Renal cortex interstitium (tissue), 11 donors: ENCODE measurements around the gene KRTAP9-6. TPM values are rescaled to one million over a fixed set of nuclear protein-coding genes. Genes with fewer than 3 reads are reported as not detected.
"Not testable (repeated sequence)": the region's sequence is repeated elsewhere in the genome, so short reads cannot be mapped to it uniquely, and the experiment has no call there.

Experiments used
- DNase-seq, 11 donors: peaks; one replicate each; pipeline ENCODE4 v3.0.0-alpha.2; 2013; ENCODE audit warnings: low read depth in 9 of 11, low spot score in 4 of 11; ENCODE audit errors: extremely low read depth in 1 of 11
- polyA plus RNA-seq, 3 donors: library from polyadenylated mRNA; unstranded; fragments of 120-200 nt; gene quantifications; one replicate each; pipeline ENCODE4 v1.2.1, GENCODE V29; 2013; ENCODE audit not compliant: insufficient read length in 3 of 3

Gene KRTAP9-6
- polyA plus RNA-seq, 3 donors, result 0.19 TPM; not detected in 2

DNA sequence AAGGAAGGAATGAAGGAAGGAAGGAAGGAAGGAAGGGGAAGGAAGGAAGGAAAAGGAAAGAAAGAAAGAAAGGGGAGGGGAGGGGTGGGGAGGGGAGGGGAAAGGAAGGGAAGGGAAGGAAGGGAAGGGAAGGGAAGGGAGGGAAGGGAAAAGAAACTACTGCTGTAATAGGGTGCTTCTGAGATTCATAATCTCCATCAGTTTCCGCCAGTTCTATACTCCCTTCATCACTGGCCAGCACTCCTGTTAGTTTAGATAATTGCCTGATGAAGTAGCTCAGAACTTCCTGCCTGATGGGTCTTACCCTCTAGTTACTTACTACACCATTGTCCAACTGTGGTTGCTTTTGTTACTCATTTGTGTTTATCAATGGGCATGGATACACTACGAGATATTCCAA lies 2.0 kb upstream of the KRTAP9-6 start:
- DNase-seq, result no peak

DNA sequence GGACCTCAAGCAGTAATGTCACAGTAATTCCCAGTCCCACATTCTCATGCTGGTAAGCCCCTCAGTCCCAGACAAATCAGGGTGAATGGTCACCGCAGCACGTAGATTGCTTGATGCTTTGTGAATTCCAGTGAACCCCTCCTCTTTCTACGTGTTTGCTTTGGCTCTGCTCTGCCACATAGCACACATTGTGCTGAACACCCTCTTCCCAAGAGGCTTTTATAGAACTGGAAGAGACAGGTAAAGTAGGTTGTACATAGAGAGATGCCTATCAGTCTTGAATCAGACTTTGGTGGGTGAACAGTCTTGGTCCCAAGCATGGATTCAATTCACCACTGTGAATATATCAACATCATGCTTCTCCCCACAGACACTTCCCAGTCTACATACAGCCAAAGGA lies 579 bp upstream of the KRTAP9-6 start:
- DNase-seq, result no peak

GRCh38 chr17:41267711-41268110 lies 2.5 kb downstream of the KRTAP9-6 start:
- no peak for DNase-seq

GRCh38 chr17:41271323-41271722 lies 6.1 kb downstream of the KRTAP9-6 start:
- DNase-seq, result not testable (repeated sequence)

GRCh38 chr17:41271858-41272257 lies 6.7 kb downstream of the KRTAP9-6 start:
- DNase-seq, result no peak

- DNase-seq, result not testable (repeated sequence)
These were observed 10.5 kb downstream of the KRTAP9-6 start, which contains the start of gene KRTAP9-7 for GRCh38 chr17:41275648-41276190. TSS of gene KRTAP9-7 (plus strand) at chr17:41275698. CDS start at chr17:41275698, 0 bp downstream.

GRCh38 chr17:41278176-41278955 lies 13.2 kb downstream of the KRTAP9-6 start:
- DNase-seq, result no peak

DNA sequence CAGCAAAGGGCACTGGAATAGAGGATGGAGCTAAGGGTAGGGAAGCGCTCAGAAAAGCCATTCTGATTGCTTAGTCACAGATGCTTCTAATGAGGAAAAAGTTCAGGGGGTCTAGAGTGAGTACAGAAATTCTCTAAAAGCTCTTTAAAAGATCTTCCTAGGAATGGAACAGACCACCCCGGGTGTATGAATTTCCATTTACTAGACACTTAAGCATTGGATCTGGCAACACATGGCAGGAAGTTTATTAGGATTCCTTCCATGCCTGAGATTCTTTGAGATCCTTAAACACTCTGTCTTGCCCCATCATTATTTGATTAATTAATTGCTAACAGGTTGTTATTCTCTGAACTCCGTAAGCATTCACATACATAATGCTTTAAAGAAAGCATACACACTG lies 18.9 kb downstream of the KRTAP9-6 start:
- DNase-seq, result no peak

DNA sequence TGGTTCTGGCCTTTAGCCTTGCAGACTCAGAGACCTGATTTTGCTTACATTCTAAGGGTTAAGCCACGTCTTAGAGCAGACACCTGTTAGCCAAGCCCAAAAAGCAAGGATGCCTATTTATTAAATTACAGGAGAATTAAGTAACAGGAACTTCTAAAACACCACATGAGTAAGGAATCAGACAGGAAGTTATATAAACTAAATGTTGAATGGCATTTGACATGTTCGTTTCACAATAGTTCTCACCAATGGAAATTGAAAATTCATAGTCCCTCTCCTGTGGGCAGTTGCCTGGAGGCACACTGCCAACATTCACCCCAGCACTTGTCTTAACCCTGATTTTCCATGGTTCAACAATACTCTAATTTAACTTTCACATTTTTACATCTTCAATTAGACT lies 19.4 kb downstream of the KRTAP9-6 start:
- DNase-seq, result no peak

- no peak for DNase-seq
These were observed 21.9 kb downstream of the KRTAP9-6 start for GRCh38 chr17:41287050-41287449.

DNA sequence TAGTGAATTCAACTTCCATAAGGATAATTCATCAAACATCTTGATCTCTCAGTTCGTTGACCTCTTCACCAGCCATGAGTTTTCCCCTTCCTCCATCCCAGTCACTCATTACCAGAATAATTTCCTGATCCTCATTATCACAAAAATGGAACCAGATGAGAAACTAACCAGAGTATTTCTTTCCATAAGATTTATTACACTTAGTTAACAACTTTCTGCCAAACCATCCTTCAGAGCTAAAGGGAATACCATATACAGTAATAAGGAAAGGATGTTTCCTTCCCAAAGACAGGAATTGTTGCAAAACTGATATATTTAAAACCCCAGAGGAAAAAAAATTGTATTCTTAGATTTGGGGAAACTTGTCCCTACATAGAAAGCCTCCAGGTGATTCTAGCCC lies 28.8 kb downstream of the KRTAP9-6 start:
- no peak for DNase-seq

- DNase-seq, result no peak
These were observed 31.7 kb downstream of the KRTAP9-6 start for GRCh38 chr17:41296846-41297245.

DNA sequence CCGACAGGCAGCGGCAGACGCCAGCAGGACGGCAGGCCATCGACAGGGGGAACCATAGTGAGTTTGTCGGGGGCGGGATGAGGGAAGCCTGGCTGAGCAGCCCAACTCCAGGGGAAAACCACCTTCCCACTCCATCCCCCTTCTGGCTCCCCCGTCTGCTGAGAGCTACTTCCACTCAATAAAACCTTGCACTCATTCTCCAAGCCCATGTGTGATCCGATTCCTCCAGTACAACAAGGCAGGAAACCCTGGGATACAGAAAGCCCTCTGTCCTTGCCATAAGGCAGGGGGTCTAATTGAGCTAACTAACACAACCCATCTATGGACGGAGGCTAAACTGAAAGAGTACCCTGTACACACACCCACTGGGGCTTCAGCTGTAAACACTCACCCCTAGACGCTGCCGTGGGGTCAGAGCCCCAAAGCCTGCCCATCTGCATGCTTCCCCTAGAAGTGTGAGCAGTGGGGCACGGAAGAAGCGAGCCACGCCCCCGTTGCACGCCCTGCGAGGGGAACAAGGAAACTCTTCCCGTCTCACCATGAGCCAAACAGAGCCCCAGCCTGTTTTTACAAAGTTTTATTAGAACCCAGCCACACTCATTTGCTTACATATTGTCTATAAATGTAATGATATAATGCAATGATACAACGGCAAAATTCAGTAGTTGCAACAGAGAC lies 33.4 kb downstream of the KRTAP9-6 start:
- DNase-seq, result no peak

- DNase-seq, result no peak
These were observed 36.1 kb downstream of the KRTAP9-6 start for GRCh38 chr17:41301204-41301790.

DNA sequence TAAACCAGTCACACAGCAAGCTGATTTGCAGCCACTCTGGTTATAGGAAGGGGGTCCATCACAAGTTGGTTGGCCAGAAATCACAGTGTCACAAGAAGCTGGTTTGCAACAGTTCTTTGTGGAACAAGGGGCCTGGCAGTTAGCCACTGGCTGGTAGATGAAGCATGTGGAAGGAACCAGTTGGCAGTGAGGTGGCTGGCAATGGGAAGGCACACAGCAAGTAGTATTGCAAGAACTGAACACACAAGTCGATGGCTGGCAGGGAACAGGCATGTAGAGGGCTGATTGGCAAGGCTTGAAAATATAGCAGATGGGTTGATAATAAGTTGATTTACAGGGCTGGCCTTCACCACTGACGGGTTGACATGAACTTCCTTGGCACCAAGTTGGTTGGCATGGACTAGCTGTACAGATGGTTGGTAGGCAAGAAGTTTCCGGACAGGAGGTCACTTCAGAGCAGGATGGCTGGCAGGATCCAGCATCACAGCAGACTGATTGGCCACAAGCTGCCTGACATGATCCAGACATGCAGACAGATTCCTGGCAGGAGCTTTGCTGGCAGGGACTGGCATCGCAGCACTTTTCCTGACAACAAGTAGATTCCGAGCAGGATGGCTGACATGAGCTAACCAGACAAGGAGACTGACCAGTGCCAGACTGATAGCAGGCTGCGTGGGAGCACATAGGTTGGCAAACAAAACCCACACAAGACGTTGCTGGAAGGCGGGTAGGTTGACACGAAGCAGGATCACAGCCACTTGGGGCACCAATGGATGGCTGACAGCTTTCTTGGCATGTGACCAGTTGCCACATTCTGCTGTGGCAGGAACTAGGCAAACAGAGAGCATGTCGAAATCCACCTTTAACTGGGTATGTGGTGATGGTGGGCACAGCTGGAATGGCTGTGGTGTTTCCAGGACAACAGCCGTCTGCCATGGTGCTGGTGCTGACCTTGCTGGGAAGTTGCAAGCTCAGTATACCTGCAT lies 37.0 kb downstream of the KRTAP9-6 start, which contains the start of gene KRTAP29-1:
TSS of gene KRTAP29-1 (minus strand) at position 936 of the 986 bp plus-strand sequence. CDS start at position 936, 0 bp downstream.
- DNase-seq, result no peak

DNA sequence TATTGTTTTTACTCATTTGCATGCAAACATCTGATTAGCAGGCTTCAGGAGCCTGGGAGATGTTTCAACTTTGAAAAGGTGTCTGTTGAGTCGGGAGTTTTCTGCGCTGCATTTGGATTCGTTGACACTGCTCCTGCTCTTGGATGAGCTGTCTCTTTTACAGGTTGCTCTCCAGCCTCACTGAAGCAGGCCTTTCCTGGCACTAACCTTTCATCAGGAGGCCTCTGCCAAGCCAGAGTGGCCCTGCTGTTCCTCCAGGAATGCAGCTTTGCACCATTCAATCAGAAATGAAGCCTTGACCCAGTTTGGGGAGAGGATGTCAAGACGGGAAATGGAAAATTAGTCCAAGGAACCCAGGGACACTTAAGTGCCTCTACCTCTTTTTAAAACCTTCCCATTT lies 37.8 kb downstream of the KRTAP9-6 start:
- no peak for DNase-seq

GRCh38 chr17:41304091-41304490 lies 38.9 kb downstream of the KRTAP9-6 start:
- no peak for DNase-seq

- no peak for DNase-seq
These were observed 42.5 kb downstream of the KRTAP9-6 start for GRCh38 chr17:41307647-41308046.
